Spinal cord (tissue), 10 donors: ENCODE results near the gene MRAP. TPM values are rescaled to one million over a fixed set of nuclear protein-coding genes. Genes with fewer than 3 reads are reported as not detected.
A peak's percentile ranks its signal among the peaks of the same experiment; 100 is the strongest.

ENCODE experiments used
- DNase-seq, 6 donors: peaks; one replicate each; pipeline versions ENCODE4 v3.0.0 to v3.0.0-alpha.2; 2013 to 2015; ENCODE audit warnings: low spot score in 6 of 6, low read depth in 4 of 6
- H3K27ac ChIP-seq: one replicate; pipeline ENCODE4 v1.5.1; 2013; ENCODE audit warnings: low read depth, low read length, control low read depth
- H3K27me3 ChIP-seq: one replicate; pipeline ENCODE4 v1.6.1; 2013; ENCODE audit warnings: low read length; ENCODE audit not compliant: control insufficient read depth, insufficient read depth
- H3K36me3 ChIP-seq: one replicate; pipeline ENCODE4 v1.6.1; 2013; ENCODE audit warnings: low read length; ENCODE audit not compliant: control insufficient read depth, insufficient read depth
- H3K4me1 ChIP-seq: one replicate; pipeline ENCODE4 v1.6.1; 2013; ENCODE audit warnings: low read length; ENCODE audit not compliant: control insufficient read depth, insufficient read depth
- H3K4me3 ChIP-seq: one replicate; pipeline ENCODE4 v1.5.1; 2013; ENCODE audit warnings: low read depth, low read length, control low read depth
- H3K9me3 ChIP-seq: one replicate; pipeline ENCODE4 v1.6.1; 2013; ENCODE audit warnings: low read length; ENCODE audit not compliant: control insufficient read depth, insufficient read depth
- WGBS: methylation state at CpG from one replicate; pipeline ENCODE4 v1.1.5; 2013; ENCODE audit warnings: missing lambda C conversion rate; ENCODE audit not compliant: insufficient coverage; 5-methylcytosine and 5-hydroxymethylcytosine counted together
- polyA plus RNA-seq, 2 donors: library from polyadenylated mRNA; unstranded; fragments of 120-200 nt; gene quantifications; one replicate each; pipeline ENCODE4 v1.2.1, GENCODE V29; 2013; ENCODE audit not compliant: insufficient read length in 2 of 2
- total RNA-seq, 2 donors: library from RNA; depleted of rRNA in 1 of 2; stranded (reverse); fragments of 120-200 nt in 1 of 2; fragments of >200 nt in 1 of 2; gene quantifications; one replicate each; pipeline versions ENCODE4 v1.2.3 to v1.2.4, GENCODE V29; 2013 to 2014
- donor health status: healthy.

MRAP gene
- total and polyA plus RNA-seq, 4 donors, result 1.4 to 2.3 TPM; not detected in 2

GRCh38 chr21:32297449-32297848, 1.2 kb upstream of the MRAP start:
- 100% methylated on average over 2 of the region's 7 CpGs for WGBS
- H3K9me3 ChIP-seq, result no peaks in the 10 kb centered on the region
- no peaks in the 10 kb centered on the region for H3K4me1 ChIP-seq
- H3K27me3 ChIP-seq, result no peaks in the 10 kb centered on the region
- DNase-seq, result no peak
- no peak overlapping the region for H3K27ac ChIP-seq
- H3K4me3 ChIP-seq, result no peak overlapping the region
- H3K36me3 ChIP-seq, result peaks cover 9% of the 10 kb centered on the region

DNA sequence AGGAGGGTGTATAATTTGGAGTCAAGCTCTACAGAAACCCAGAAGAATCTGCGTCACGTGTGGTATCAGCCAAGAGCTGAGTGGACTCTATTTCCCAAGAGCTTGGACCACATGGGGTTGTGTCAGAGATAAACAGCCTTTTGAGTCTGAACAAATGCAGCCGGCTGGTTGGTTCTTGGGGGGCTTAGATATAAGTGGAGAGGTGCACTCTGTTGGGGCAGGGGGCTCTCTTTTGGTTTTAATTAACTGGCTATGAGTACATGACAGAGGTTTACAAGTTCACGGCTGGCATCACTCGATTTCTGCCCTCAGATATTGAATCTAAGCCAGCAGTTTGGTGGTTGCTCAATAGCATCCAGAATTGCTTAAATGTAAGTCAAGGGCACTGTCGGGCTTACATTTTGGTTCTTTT, 501 bp upstream of the MRAP start:
- Histone ChIP-seq H3K27me3 (no peaks in the 10 kb centered on the region), H3K36me3 (peaks cover 9% of the 10 kb centered on the region), H3K4me3 (no peak overlapping the region), H3K9me3 (no peaks in the 10 kb centered on the region), H3K4me1 (no peaks in the 10 kb centered on the region), H3K27ac (no peak overlapping the region)
- no peak for DNase-seq
- WGBS, result 93% methylated on average over 6 of the region's 6 CpGs

- H3K4me1 ChIP-seq, result no peaks in the 10 kb centered on the region
- DNase-seq, result no peak
- 83% methylated on average over 6 of the region's 6 CpGs for WGBS
- H3K27me3 ChIP-seq, result no peaks in the 10 kb centered on the region
- no peak overlapping the region for H3K4me3 ChIP-seq
- H3K27ac ChIP-seq, result no peak overlapping the region
- no peaks in the 10 kb centered on the region for H3K9me3 ChIP-seq
- peaks cover 9% of the 10 kb centered on the region for H3K36me3 ChIP-seq
Observed at GRCh38 chr21:32299695-32300094, 1.0 kb downstream of the MRAP start.

GRCh38 chr21:32300117-32300681, 1.5 kb downstream of the MRAP start:
- WGBS, result 94% methylated on average over 40 of the region's 41 CpGs
- Histone ChIP-seq H3K4me3 (no peak overlapping the region), H3K27ac (no peak overlapping the region), H3K9me3 (no peaks in the 10 kb centered on the region), H3K4me1 (no peaks in the 10 kb centered on the region), H3K36me3 (peaks cover 9% of the 10 kb centered on the region), H3K27me3 (no peaks in the 10 kb centered on the region)
- DNase-seq, result no peak

- Histone ChIP-seq H3K27ac (no peak overlapping the region), H3K9me3 (no peaks in the 10 kb centered on the region), H3K27me3 (no peaks in the 10 kb centered on the region), H3K4me1 (peaks cover 11% of the 10 kb centered on the region), H3K4me3 (no peak overlapping the region), H3K36me3 (peaks cover 9% of the 10 kb centered on the region)
- WGBS, result 80% methylated on average over 1 of the region's 2 CpGs
- DNase-seq, result no peak
Observed at GRCh38 chr21:32301596-32301995, 2.9 kb downstream of the MRAP start.

DNA sequence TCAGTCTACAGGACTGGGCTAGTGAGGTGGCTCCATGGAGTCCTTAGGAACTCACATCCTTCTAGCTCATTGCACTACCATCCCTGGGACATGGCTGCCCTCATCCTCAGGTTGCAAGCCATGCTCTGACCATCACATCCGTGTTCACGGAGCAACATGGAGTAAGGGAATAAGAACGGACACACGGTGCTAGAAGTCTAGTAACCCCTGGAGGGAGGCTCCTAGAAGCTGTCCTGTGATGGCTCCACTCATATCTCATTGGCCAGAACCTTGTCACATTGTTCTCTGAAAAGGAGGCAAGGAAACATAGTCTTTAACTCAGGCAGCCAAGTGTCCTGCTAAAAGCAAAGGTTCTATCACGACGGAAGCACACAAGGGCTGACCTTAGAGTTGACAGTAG, 3.9 kb downstream of the MRAP start:
- Histone ChIP-seq H3K36me3 (peaks cover 9% of the 10 kb centered on the region), H3K4me3 (no peak overlapping the region), H3K27me3 (no peaks in the 10 kb centered on the region), H3K4me1 (peaks cover 12% of the 10 kb centered on the region), H3K9me3 (no peaks in the 10 kb centered on the region), H3K27ac (no peak overlapping the region)
- no peak for DNase-seq
- 100% methylated on average over 2 of the region's 6 CpGs for WGBS

DNA sequence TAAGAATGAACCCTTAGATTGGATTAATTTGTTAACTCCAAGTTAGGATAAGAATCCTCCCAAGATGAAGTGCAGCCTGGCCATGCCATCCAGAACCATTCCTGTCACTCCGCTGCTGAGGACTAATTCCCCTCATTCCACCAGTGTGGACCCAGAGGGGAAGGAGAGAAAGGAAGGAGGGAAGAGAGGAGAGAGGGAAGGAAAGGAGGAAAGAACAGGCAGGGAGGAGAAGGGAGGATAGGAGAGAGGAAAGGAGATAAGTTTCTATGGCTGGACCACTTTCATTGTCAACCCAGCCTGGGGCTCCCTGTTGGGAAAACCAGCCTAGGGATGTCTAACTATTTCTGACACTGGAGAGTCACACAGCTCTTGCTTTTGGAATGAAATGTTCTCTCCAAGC, 4.7 kb downstream of the MRAP start:
- Histone ChIP-seq H3K4me1 (peaks cover 12% of the 10 kb centered on the region), H3K36me3 (peaks cover 9% of the 10 kb centered on the region), H3K27ac (no peak overlapping the region), H3K4me3 (no peak overlapping the region), H3K9me3 (no peaks in the 10 kb centered on the region), H3K27me3 (no peaks in the 10 kb centered on the region)
- no peak for DNase-seq
- WGBS, result no CpG with 5 or more reads among the region's 1 CpG

DNA sequence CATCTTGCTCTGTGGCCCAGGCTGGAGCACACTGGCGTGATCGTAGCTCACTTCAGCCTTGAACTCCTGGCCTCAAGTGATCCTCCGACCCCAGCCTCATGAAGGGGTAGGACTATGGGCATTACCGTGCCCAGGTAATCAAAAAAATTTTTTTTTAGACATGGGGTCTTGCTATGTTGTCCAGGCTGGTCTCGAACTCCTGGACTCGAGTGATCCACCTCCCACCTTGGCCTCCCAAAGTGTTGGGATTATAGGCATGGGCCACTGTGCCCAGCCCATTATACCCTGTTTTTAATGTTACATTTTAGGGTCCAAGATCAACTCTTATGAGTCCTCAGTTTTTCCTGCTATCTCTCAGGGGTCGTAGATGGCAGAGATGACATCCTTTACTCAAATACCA, 6.3 kb downstream of the MRAP start:
- Histone ChIP-seq H3K36me3 (peaks cover 13% of the 10 kb centered on the region), H3K4me3 (no peak overlapping the region), H3K9me3 (no peaks in the 10 kb centered on the region), H3K27ac (no peak overlapping the region), H3K4me1 (peaks cover 12% of the 10 kb centered on the region), H3K27me3 (no peaks in the 10 kb centered on the region)
- 97% methylated on average over 6 of the region's 7 CpGs for WGBS
- no peak for DNase-seq

DNA sequence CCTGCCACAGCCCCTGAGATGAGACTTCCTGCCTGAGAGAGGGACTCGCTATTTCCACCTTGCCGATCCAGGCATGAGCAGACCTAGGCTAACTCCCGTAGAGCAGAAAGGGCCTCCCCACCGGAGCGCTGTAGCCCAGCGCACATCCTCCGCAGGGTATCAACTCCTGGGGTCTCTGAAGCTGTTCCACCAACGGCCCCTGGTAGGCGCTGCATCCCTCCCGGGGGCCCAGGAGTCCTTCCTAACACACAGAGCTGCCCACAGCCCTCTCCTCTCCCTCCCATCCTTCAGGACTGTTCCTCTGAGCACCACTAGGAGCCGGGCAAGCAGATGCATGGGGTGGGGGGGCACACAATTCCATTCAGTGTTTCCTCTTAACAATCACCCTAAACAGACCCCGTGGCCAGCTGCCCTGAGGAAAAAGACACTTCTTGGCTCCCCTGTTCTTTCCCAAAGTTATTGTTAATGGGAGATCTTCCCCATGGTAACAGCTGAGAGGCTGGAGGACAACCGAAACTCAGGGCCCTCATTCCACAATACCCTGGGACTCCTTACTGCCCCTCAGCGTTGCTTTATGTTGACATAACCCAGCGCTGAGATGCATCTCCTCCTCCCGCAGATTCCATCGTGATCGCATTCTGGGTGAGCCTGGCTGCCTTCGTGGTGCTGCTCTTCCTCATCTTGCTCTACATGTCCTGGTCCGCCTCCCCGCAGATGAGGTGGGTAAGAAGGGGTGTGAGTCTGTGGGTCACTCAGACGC, 7.5 kb downstream of the MRAP start:
- peaks cover 14% of the 10 kb centered on the region for H3K36me3 ChIP-seq
- H3K27me3 ChIP-seq, result no peaks in the 10 kb centered on the region
- peak overlapping the region; percentile 78 for H3K27ac ChIP-seq
- DNase-seq, result peak in 5 of 6 donors; percentile 47 to 87 (median 51)
- no peak overlapping the region for H3K4me3 ChIP-seq
- peaks cover 12% of the 10 kb centered on the region for H3K4me1 ChIP-seq
- 36% methylated on average over 17 of the region's 22 CpGs for WGBS
- no peaks in the 10 kb centered on the region for H3K9me3 ChIP-seq

- Histone ChIP-seq H3K9me3 (no peaks in the 10 kb centered on the region), H3K27me3 (no peaks in the 10 kb centered on the region), H3K36me3 (peaks cover 26% of the 10 kb centered on the region), H3K4me1 (peaks cover 19% of the 10 kb centered on the region), H3K27ac (no peak overlapping the region), H3K4me3 (no peak overlapping the region)
- DNase-seq, result no peak
- 100% methylated on average over 3 of the region's 4 CpGs for WGBS
Observed at GRCh38 chr21:32307706-32308105, 9.1 kb downstream of the MRAP start.
